H1 (cell line): ENCODE results near the gene LHFPL2. TPM values are rescaled to one million over a fixed set of nuclear protein-coding genes. Genes with fewer than 3 reads are reported as not detected.

Experiments used
- CTCF ChIA-PET: fragments of 300-600 bp; sonication (Branson Sonifier 250); formaldehyde crosslinking; loops from one replicate; lab custom pipeline; 2021; ENCODE audit not compliant: partially characterized antibody; lab: Charles Lee
- POLR2A ChIA-PET: fragments of 300-600 bp; sonication (Branson Sonifier 250); formaldehyde crosslinking; loops from one replicate; lab custom pipeline; 2021; ENCODE audit warnings: inconsistent platforms; ENCODE audit not compliant: partially characterized antibody; lab: Charles Lee
- DNase-seq, 2 experiments: peaks; one replicate each; pipeline versions ENCODE4 v3.0.0 to v3.0.0-alpha.2; 2010 to 2022; ENCODE audit warnings: low spot score in 2 of 2, low read depth in 1 of 2, mixed read lengths in 1 of 2
- FAIRE-seq: peaks from 2 replicates; lab custom pipeline; 2011; peaks lifted over from hg19 to GRCh38; lab: Jason Lieb, UNC
- H2AFZ ChIP-seq: 2 replicates; pipeline ENCODE4 v1.8.1; 2012; ENCODE audit warnings: low read length, inconsistent platforms
- H2AK5ac ChIP-seq: 2 replicates; pipeline ENCODE4 v1.6.1; 2013; ENCODE audit warnings: low read depth, low read length
- H2BK120ac ChIP-seq: replicated peaks from 2 replicates; pipeline ENCODE3; 2013; ENCODE audit warnings: low read depth, low read length, inconsistent platforms
- H2BK12ac ChIP-seq: 2 replicates; pipeline ENCODE4 v1.6.1; 2013; ENCODE audit warnings: low read depth, low read length
- H2BK15ac ChIP-seq: 2 replicates; pipeline ENCODE4 v1.6.1; 2013; ENCODE audit warnings: low read length
- H2BK20ac ChIP-seq: 2 replicates; pipeline ENCODE4 v1.6.1; 2013; ENCODE audit warnings: low read length
- H2BK5ac ChIP-seq: 2 replicates; pipeline ENCODE4 v1.6.1; 2013; ENCODE audit warnings: low read depth, low read length
- H3K14ac ChIP-seq: 2 replicates; pipeline ENCODE4 v1.6.1; 2013; ENCODE audit warnings: inconsistent platforms; ENCODE audit not compliant: insufficient read length
- H3K18ac ChIP-seq: 2 replicates; pipeline ENCODE4 v1.6.1; 2013; ENCODE audit warnings: low read length; ENCODE audit errors: extremely low read depth
- H3K23ac ChIP-seq: 2 replicates; pipeline ENCODE4 v1.6.1; 2013; ENCODE audit warnings: inconsistent platforms; ENCODE audit not compliant: insufficient read length
- H3K23me2 ChIP-seq: 2 replicates; pipeline ENCODE4 v1.6.1; 2013; ENCODE audit warnings: low read depth, low read length
- H3K27ac ChIP-seq: 2 replicates; pipeline ENCODE4 v1.6.1; 2011; ENCODE audit warnings: low read depth, low read length, inconsistent platforms
- H3K27me3 ChIP-seq, 4 experiments: replicated peaks in 1 of 4; 1 replicate in 1 of 4; 2 replicates in 3 of 4; pipeline versions ENCODE4 v1.6.1 to v1.8.1; 2011 to 2013; ENCODE audit warnings: low read length in 3 of 4, mild to moderate bottlenecking in 3 of 4, inconsistent platforms in 2 of 4, mixed read lengths in 2 of 4, moderate library complexity in 1 of 4; ENCODE audit not compliant: control insufficient read depth in 3 of 4, insufficient read depth in 3 of 4; ENCODE audit errors: extremely low read depth in 1 of 4
- H3K36me3 ChIP-seq, 4 experiments: 2 replicates each; pipeline versions ENCODE4 v1.6.1 to v1.8.1; 2011 to 2013; ENCODE audit warnings: mild to moderate bottlenecking in 4 of 4, low read length in 3 of 4, moderate library complexity in 2 of 4, control low read depth in 1 of 4, inconsistent platforms in 1 of 4; ENCODE audit not compliant: insufficient read depth in 4 of 4, control insufficient read depth in 2 of 4
- H3K4ac ChIP-seq: replicated peaks from 2 replicates; pipeline ENCODE3; 2013; ENCODE audit warnings: low read length, low read depth, mixed read lengths, inconsistent platforms; ENCODE audit not compliant: insufficient read length
- H3K4me1 ChIP-seq, 4 experiments: replicated peaks in 1 of 4; 1 replicate in 1 of 4; 2 replicates in 3 of 4; pipeline versions ENCODE4 v1.6.1 to v1.8.1; 2011 to 2013; ENCODE audit warnings: low read length in 3 of 4, inconsistent platforms in 2 of 4, mixed read lengths in 1 of 4; ENCODE audit not compliant: insufficient read depth in 4 of 4, control insufficient read depth in 3 of 4
- H3K4me2 ChIP-seq, 2 experiments: 2 replicates each; pipeline versions ENCODE4 v1.6.1 to v1.8.1; 2011 to 2013; ENCODE audit warnings: low read depth in 2 of 2, low read length in 2 of 2, control low read depth in 1 of 2, inconsistent platforms in 1 of 2, mild to moderate bottlenecking in 1 of 2; ENCODE audit not compliant: insufficient read depth in 1 of 2
- H3K4me3 ChIP-seq, 4 experiments: fragments of 200-600, 300-600 bp in 1 of 4; sonication (generic), shearing (Covaris generic), sonication (Bioruptor Twin) in 1 of 4; 2 replicates each; pipeline versions ENCODE4 v1.5.1 to v1.8.1; 2011 to 2016; ENCODE audit warnings: low read length in 4 of 4, low read depth in 3 of 4, control low read depth in 2 of 4, inconsistent platforms in 2 of 4, mild to moderate bottlenecking in 2 of 4, mixed read lengths in 1 of 4, moderate library complexity in 1 of 4; ENCODE audit not compliant: insufficient read depth in 2 of 4; ENCODE audit errors: extremely low read depth in 1 of 4
- H3K56ac ChIP-seq: replicated peaks from 2 replicates; pipeline ENCODE3; 2013; ENCODE audit warnings: low read depth, mild to moderate bottlenecking, mixed read lengths, low read length, inconsistent platforms; ENCODE audit not compliant: insufficient read length
- H3K79me1 ChIP-seq: 2 replicates; pipeline ENCODE4 v1.6.1; 2013; ENCODE audit warnings: low read depth, low read length, control low read depth
- H3K79me2 ChIP-seq, 2 experiments: 2 replicates each; pipeline versions ENCODE4 v1.6.1 to v1.8.1; 2012 to 2013; ENCODE audit warnings: low read length in 2 of 2, mild to moderate bottlenecking in 2 of 2, inconsistent platforms in 1 of 2; ENCODE audit not compliant: insufficient read depth in 2 of 2, control insufficient read depth in 1 of 2
- H3K9ac ChIP-seq, 4 experiments: replicated peaks in 1 of 4; 1 replicate in 1 of 4; 2 replicates in 3 of 4; pipeline versions ENCODE4 v1.6.1 to v1.8.1; 2011 to 2013; ENCODE audit warnings: low read depth in 3 of 4, low read length in 3 of 4, control low read depth in 2 of 4, mild to moderate bottlenecking in 2 of 4, moderate library complexity in 2 of 4, inconsistent platforms in 1 of 4; ENCODE audit errors: extremely low read depth in 1 of 4
- H3K9me3 ChIP-seq, 2 experiments: 2 replicates each; pipeline versions ENCODE4 v1.6.1 to v1.8.1; 2012 to 2013; ENCODE audit warnings: mild to moderate bottlenecking in 2 of 2, moderate library complexity in 2 of 2, control low read depth in 1 of 2, inconsistent platforms in 1 of 2, low read depth in 1 of 2, low read length in 1 of 2, mixed read lengths in 1 of 2; ENCODE audit not compliant: insufficient read depth in 2 of 2
- H4K20me1 ChIP-seq, 2 experiments: replicated peaks in 1 of 2; 2 replicates each; pipeline versions ENCODE3 to v1.8.1; 2011 to 2013; ENCODE audit warnings: inconsistent platforms in 2 of 2, low read length in 2 of 2, mild to moderate bottlenecking in 1 of 2; ENCODE audit not compliant: insufficient read depth in 2 of 2, control insufficient read depth in 1 of 2
- H4K5ac ChIP-seq: 2 replicates; pipeline ENCODE4 v1.6.1; 2013; ENCODE audit warnings: low read length, low read depth, mixed read lengths, inconsistent platforms; ENCODE audit not compliant: insufficient read length
- H4K8ac ChIP-seq: 2 replicates; pipeline ENCODE4 v1.8.0; 2013; ENCODE audit warnings: mild to moderate bottlenecking, moderate library complexity, low read length, inconsistent platforms; ENCODE audit not compliant: insufficient read depth; ENCODE audit errors: extremely low read depth
- H4K91ac ChIP-seq: replicated peaks from 2 replicates; pipeline ENCODE3; 2013; ENCODE audit warnings: low read length, mixed read lengths, inconsistent platforms; ENCODE audit not compliant: insufficient read length
- BACH1 ChIP-seq: IDR thresholded peaks from 2 replicates; pipeline ENCODE4 v1.6.1; 2012; ENCODE audit warnings: low read length, improper control_type of control experiment
- BCL11A ChIP-seq, 2 experiments: IDR thresholded peaks; one replicate each; pipeline ENCODE4 v1.6.1; 2011; ENCODE audit warnings: low read depth in 2 of 2, low read length in 2 of 2, mild to moderate bottlenecking in 2 of 2
- CHD1 ChIP-seq: IDR thresholded peaks from 2 replicates; pipeline ENCODE4 v1.6.1; 2012; ENCODE audit warnings: low read depth, low read length, improper control_type of control experiment
- EZH2 ChIP-seq: fragments of 200-600 bp; sonication (generic); IDR thresholded peaks from 2 replicates; pipeline ENCODE4 v1.7.1; 2012; ENCODE audit warnings: low read depth, mild to moderate bottlenecking, moderate library complexity, low read length, inconsistent platforms; ENCODE audit not compliant: severe bottlenecking
- GABPA ChIP-seq: IDR thresholded peaks from 2 replicates; pipeline ENCODE4 v1.6.1; 2011; ENCODE audit warnings: mild to moderate bottlenecking, low read length, moderate library complexity, borderline replicate concordance; ENCODE audit not compliant: insufficient read depth
- JUND ChIP-seq: IDR thresholded peaks from 2 replicates; pipeline ENCODE4 v1.6.1; 2011; ENCODE audit warnings: mild to moderate bottlenecking, improper control_type of control experiment, low read length
- KDM4A ChIP-seq: IDR thresholded peaks from one replicate; pipeline ENCODE4 v1.7.1; 2012; ENCODE audit warnings: low read depth, mild to moderate bottlenecking, moderate library complexity, low read length, inconsistent platforms; ENCODE audit not compliant: severe bottlenecking
- PHF8 ChIP-seq: fragments of 200-600 bp; sonication (generic); conservative IDR thresholded peaks from 2 replicates; pipeline ENCODE4 v1.7.1; 2012; ENCODE audit warnings: low read depth, mild to moderate bottlenecking, inconsistent platforms, low read length, moderate library complexity
- POLR2A ChIP-seq, 2 experiments: IDR thresholded peaks; 1 replicate in 1 of 2; 2 replicates in 1 of 2; pipeline ENCODE4 v1.6.1; 2011; ENCODE audit warnings: low read depth in 2 of 2, low read length in 2 of 2, mild to moderate bottlenecking in 2 of 2; ENCODE audit errors: control extremely low read depth in 1 of 2
- POU5F1 ChIP-seq: IDR thresholded peaks from 2 replicates; pipeline ENCODE4 v1.6.1; 2011; ENCODE audit warnings: low read depth, mild to moderate bottlenecking, low read length, moderate library complexity
- RAD21 ChIP-seq, 2 experiments: IDR thresholded peaks in 1 of 2; conservative IDR thresholded peaks in 1 of 2; 2 replicates each; pipeline ENCODE4 v1.6.1; 2011; ENCODE audit warnings: low read depth in 2 of 2, low read length in 2 of 2, improper control_type of control experiment in 1 of 2, inconsistent platforms in 1 of 2, mild to moderate bottlenecking in 1 of 2, moderate library complexity in 1 of 2
- SAP30 ChIP-seq: fragments of 300-600 bp; sonication (generic); IDR thresholded peaks from 2 replicates; pipeline ENCODE4 v1.7.1; 2012; ENCODE audit warnings: low read length, moderate library complexity, mild to moderate bottlenecking, inconsistent platforms; ENCODE audit not compliant: insufficient read depth, insufficient replicate concordance
- TAF7 ChIP-seq: optimal IDR thresholded peaks from 2 replicates; pipeline ENCODE3; 2011; ENCODE audit warnings: low read depth, mild to moderate bottlenecking, inconsistent platforms, low read length, moderate library complexity, borderline replicate concordance
- TBP ChIP-seq: IDR thresholded peaks from 2 replicates; pipeline ENCODE4 v1.6.1; 2011; ENCODE audit warnings: low read depth, low read length, improper control_type of control experiment
- TEAD4 ChIP-seq: IDR thresholded peaks from 2 replicates; pipeline ENCODE4 v1.6.1; 2012; ENCODE audit warnings: low read depth, low read length, inconsistent platforms, mixed read lengths
- polyA plus RNA-seq, 7 experiments: library from polyadenylated mRNA; depleted of rRNA in 3 of 7; stranded (reverse) in 5 of 7; unstranded in 2 of 7; fragments of >200 nt in 5 of 7; fragments of 200-250 nt in 2 of 7; gene quantifications; 1 replicate in 5 of 7; 2 replicates in 1 of 7; 4 replicates in 1 of 7; pipeline versions ENCODE4 v1.2.1 to v1.2.3, GENCODE V29; 2011 to 2013; ENCODE audit warnings: missing spikeins in 2 of 7, mixed read lengths in 2 of 7
- total RNA-seq: library from RNA; stranded (reverse); fragmentation: NEBNext Ultra II Directional; extraction: Animal tissue kit (Norgen Biotek cat#: 25700); gene quantifications from 2 replicates; pipeline ENCODE4 v1.2.1, GENCODE V29; 2021
- TF ChIP-seq, protein P1 (sequence below): IDR thresholded peaks from 2 replicates; pipeline ENCODE4 v1.6.1; 2012; ENCODE audit warnings: inconsistent platforms

The LHFPL2 gene
- total and polyA plus RNA-seq, 2 of the 8 experiments (the other 6 are each of a cell fraction or from before 2014, with no cell fraction given): 9.6 to 43.0 TPM

DNA sequence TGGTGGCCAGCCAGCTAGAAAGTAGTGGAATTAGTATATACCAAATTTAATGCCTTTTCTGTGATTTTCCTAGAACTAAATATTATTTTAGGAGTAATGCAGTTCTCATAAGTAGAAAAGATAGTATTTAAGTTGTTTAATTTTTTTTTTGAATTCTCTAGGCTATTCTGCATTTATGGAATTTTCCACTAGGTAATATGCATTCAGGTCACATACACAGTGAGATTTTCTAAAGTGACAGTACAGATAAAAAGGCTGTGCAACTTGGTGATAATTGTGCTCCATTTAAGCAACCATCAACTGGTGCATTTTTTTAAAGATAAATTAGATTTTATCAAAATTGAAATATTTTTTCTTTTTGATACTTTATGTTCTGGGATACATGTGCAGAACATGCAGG is 176.7 kb downstream of the LHFPL2 start:
- Histone ChIP-seq H4K91ac (no peak overlapping the region), H3K36me3 (peaks cover 0 to 3% (median under 1%) of the 10 kb centered on the region in 4 experiments; a peak in 1 of 8 replicates), H2AFZ (no peak overlapping the region), H3K4me2 (no peak overlapping the region), H3K79me2 (no peaks in the 10 kb centered on the region), H3K18ac (no peak overlapping the region), H2BK5ac (no peak overlapping the region), H3K9ac (no peak overlapping the region), H3K4me1 (no peaks in the 10 kb centered on the region), H2BK20ac (no peak overlapping the region), H4K20me1 (no peaks in the 10 kb centered on the region), H4K5ac (no peak overlapping the region), H3K14ac (no peak overlapping the region), H3K27ac (no peak overlapping the region), H3K23me2 (no peaks in the 10 kb centered on the region), H3K23ac (no peak overlapping the region), H3K9me3 (no peaks in the 10 kb centered on the region), H3K56ac (no peak overlapping the region), H3K79me1 (no peaks in the 10 kb centered on the region), H3K27me3 (no peaks in the 10 kb centered on the region), H2BK12ac (no peak overlapping the region), H2AK5ac (no peak overlapping the region), H2BK120ac (no peak overlapping the region), H2BK15ac (no peak overlapping the region), H3K4ac (no peak overlapping the region), H4K8ac (no peak overlapping the region), H3K4me3 (no peak overlapping the region)
- FAIRE-seq (no peak), DNase-seq (no peak)
- POLR2A ChIA-PET: no interaction called here
- CTCF ChIA-PET: interaction anchor here (1.0 to 1.8 kb wide), 6 partner anchors 13 to 427 kb away, joined by 3 to 6 read pairs (median 3); no protein-coding TSS in a partner anchor
- TF ChIP-seq TBP (no peak), TEAD4 (no peak), RAD21 (IDR thresholded peaks at IDR 0.05 in 1 of 2, conservative IDR thresholded peaks at IDR 0.05 in 1 of 2; ENCODE audit: low read depth in 2 of 2, low read length in 2 of 2) (no peak), SAP30 (no peak), BCL11A (IDR thresholded peaks at IDR 0.05; ENCODE audit: low read depth in 2 of 2, low read length in 2 of 2) (no peak), BACH1 (no peak), CHD1 (no peak), KDM4A (no peak), GABPA (no peak), TAF7 (no peak), POU5F1 (no peak), EZH2 (no peak), JUND (no peak), PHF8 (no peak), POLR2A (IDR thresholded peaks at IDR 0.05; ENCODE audit: control extremely low read depth in 1 of 2, low read depth in 2 of 2, low read length in 2 of 2) (no peak)
- TF ChIP-seq, protein P1, sequence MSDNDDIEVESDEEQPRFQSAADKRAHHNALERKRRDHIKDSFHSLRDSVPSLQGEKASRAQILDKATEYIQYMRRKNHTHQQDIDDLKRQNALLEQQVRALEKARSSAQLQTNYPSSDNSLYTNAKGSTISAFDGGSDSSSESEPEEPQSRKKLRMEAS: no peak
